Stimulated activated naive CD4-positive, alpha-beta T cell (primary cell): ENCODE measurements around the gene LRRC32.

Source experiments
- DNase-seq, 6 experiments: peaks; one replicate each; lab custom pipeline; 2025; lab: John Stamatoyannopoulos, UW

LRRC32 gene

GRCh38 chr11:76662656-76663485 lies 7.7 kb downstream of the LRRC32 start:
- DNase-seq = no peak

- DNase-seq = no peak
These were observed 8.6 kb downstream of the LRRC32 start for GRCh38 chr11:76661834-76662434.

GRCh38 chr11:76661306-76661751 lies 9.2 kb downstream of the LRRC32 start:
- DNase-seq = no peak

- DNase-seq = no peak
These were observed 9.8 kb downstream of the LRRC32 start for GRCh38 chr11:76660533-76661305.

- DNase-seq = no peak
These were observed 10.6 kb downstream of the LRRC32 start for GRCh38 chr11:76659672-76660532.

GRCh38 chr11:76658651-76659650 lies 11.6 kb downstream of the LRRC32 start:
- DNase-seq = no peak

GRCh38 chr11:76658231-76658630 lies 12.3 kb downstream of the LRRC32 start:
- no peak for DNase-seq

- no peak for DNase-seq
These were observed 13.1 kb downstream of the LRRC32 start for GRCh38 chr11:76657187-76658170.

- DNase-seq = no peak
These were observed 13.9 kb downstream of the LRRC32 start for GRCh38 chr11:76656571-76657081.

- DNase-seq = no peak
These were observed 14.5 kb downstream of the LRRC32 start for GRCh38 chr11:76656050-76656531.

- no peak for DNase-seq
These were observed 15.0 kb downstream of the LRRC32 start for GRCh38 chr11:76655501-76656049.

GRCh38 chr11:76654980-76655379 lies 15.6 kb downstream of the LRRC32 start:
- no peak for DNase-seq

- DNase-seq = no peak
These were observed 16.2 kb downstream of the LRRC32 start for GRCh38 chr11:76654298-76654851.

GRCh38 chr11:76653674-76654284 lies 16.8 kb downstream of the LRRC32 start:
- no peak for DNase-seq

- no peak for DNase-seq
These were observed 17.4 kb downstream of the LRRC32 start for GRCh38 chr11:76653012-76653673.

- DNase-seq = no peak
These were observed 20.6 kb downstream of the LRRC32 start for GRCh38 chr11:76649851-76650372.

GRCh38 chr11:76649011-76649410 lies 21.5 kb downstream of the LRRC32 start:
- DNase-seq = no peak
